Posterior vena cava (tissue), 2 donors: ENCODE data around the gene KIF22. TPM values are rescaled to one million over a fixed set of nuclear protein-coding genes. Genes with fewer than 3 reads are reported as not detected.
"Not testable (repeated sequence)": the region's sequence is repeated elsewhere in the genome, so short reads cannot be mapped to it uniquely, and the experiment has no call there.

ENCODE experiments used
- DNase-seq: peaks from one replicate; pipeline ENCODE4 v3.0.0-alpha.2; 2020; ENCODE audit warnings: low spot score
- intact Hi-C, 2 donors: fragments of 100-400 bp; cut with DNase I; formaldehyde crosslinking; loops; one replicate each; pipeline versions ENCODE4 v1.14.1 to v1.14.2; 2022 to 2023
- total RNA-seq, 2 donors: library from RNA; stranded (reverse); fragmentation: NEBNext Ultra II Directional; extraction: Animal tissue kit (Norgen Biotek cat#: 25700); gene quantifications; one replicate each; pipeline ENCODE4 v1.2.1, GENCODE V29; 2021
- donor health status: DM: yes; HTN: yes; CAD: no.
- donor health status: DM: yes; HTN: yes; CAD: no.

The KIF22 gene
- total RNA-seq, 2 donors from 2014 or later = 5.9 to 10.4 TPM

- DNase-seq = no peak
- intact Hi-C loops = loop anchor here in 1 of 2 donors (5.0 kb wide), 1 partner anchor 178 kb away; no protein-coding TSS in a partner anchor
Observed at GRCh38 chr16:29824589-29825144, 34.1 kb downstream of the KIF22 start.

- intact Hi-C loops = no loop called here
- DNase-seq = peak; percentile 90
Observed at GRCh38 chr16:29825145-29826044, 34.8 kb downstream of the KIF22 start.

- DNase-seq = no peak
- intact Hi-C loops = no loop called here
Observed at GRCh38 chr16:29826342-29826695, 35.8 kb downstream of the KIF22 start.

- no peak for DNase-seq
- intact Hi-C loops = no loop called here
Observed at GRCh38 chr16:29830774-29831173, 40.2 kb downstream of the KIF22 start.

- intact Hi-C loops = no loop called here
- no peak for DNase-seq
Observed at GRCh38 chr16:29831490-29831889, 40.9 kb downstream of the KIF22 start.

GRCh38 chr16:29833219-29833618 lies 42.7 kb downstream of the KIF22 start:
- intact Hi-C loops = not testable (repeated sequence)

GRCh38 chr16:29834079-29834478 lies 43.5 kb downstream of the KIF22 start:
- intact Hi-C loops = no loop called here

More at GRCh38 chr16:29833219-29833618, 42.7 kb downstream of the KIF22 start:
- DNase-seq = not testable (repeated sequence)

GRCh38 chr16:29835926-29836325 lies 45.4 kb downstream of the KIF22 start:
- intact Hi-C loops = no loop called here

More at GRCh38 chr16:29834079-29834478, 43.5 kb downstream of the KIF22 start:
- no peak for DNase-seq

GRCh38 chr16:29836623-29837022 lies 46.1 kb downstream of the KIF22 start:
- no peak for DNase-seq
- intact Hi-C loops = no loop called here

More at GRCh38 chr16:29835926-29836325, 45.4 kb downstream of the KIF22 start:
- no peak for DNase-seq

GRCh38 chr16:29837841-29838240 lies 47.3 kb downstream of the KIF22 start:
- DNase-seq = no peak
- intact Hi-C loops = no loop called here

- intact Hi-C loops = loop anchor here in 1 of 2 donors (10.0 kb wide), 1 partner anchor 135 kb away; no protein-coding TSS in a partner anchor
- no peak for DNase-seq
Observed at GRCh38 chr16:29839822-29840221, 49.3 kb downstream of the KIF22 start.

- intact Hi-C loops = loop anchor here in 1 of 2 donors (10.0 kb wide), 1 partner anchor 135 kb away; no protein-coding TSS in a partner anchor
- no peak for DNase-seq
Observed at GRCh38 chr16:29840240-29840639, 49.7 kb downstream of the KIF22 start.

- intact Hi-C loops = loop anchor here in 1 of 2 donors (2.0 to 10.0 kb wide), 2 partner anchors 13 to 137 kb away; no protein-coding TSS in a partner anchor
- no peak for DNase-seq
Observed at GRCh38 chr16:29841631-29842030, 51.1 kb downstream of the KIF22 start.

GRCh38 chr16:29842732-29843346 lies 52.3 kb downstream of the KIF22 start:
- intact Hi-C loops = loop anchor here in 1 of 2 donors (2.0 to 10.0 kb wide), 2 partner anchors 14 to 138 kb away; no protein-coding TSS in a partner anchor
- DNase-seq = no peak

- intact Hi-C loops = loop anchor here in 1 of 2 donors (2.0 to 10.0 kb wide), 2 partner anchors 15 to 139 kb away; no protein-coding TSS in a partner anchor
- no peak for DNase-seq
Observed at GRCh38 chr16:29843931-29844330, 53.4 kb downstream of the KIF22 start.

- intact Hi-C loops = loop anchor here in 1 of 2 donors (10.0 kb wide), 1 partner anchor 140 kb away; no protein-coding TSS in a partner anchor
- no peak for DNase-seq
Observed at GRCh38 chr16:29844575-29845331, 54.2 kb downstream of the KIF22 start.

GRCh38 chr16:29845656-29846055 lies 55.1 kb downstream of the KIF22 start:
- DNase-seq = no peak
- intact Hi-C loops = loop anchor here in 1 of 2 donors (10.0 kb wide), 1 partner anchor 141 kb away; no protein-coding TSS in a partner anchor

GRCh38 chr16:29848420-29849297 lies 58.1 kb downstream of the KIF22 start:
- intact Hi-C loops = loop anchor here in 1 of 2 donors (10.0 kb wide), 1 partner anchor 144 kb away; no protein-coding TSS in a partner anchor
- peak; percentile 94 for DNase-seq
